Measurements from ENCODE around the gene NCMAP.

The NCMAP gene

GRCh38 chr1:24570265-24571125, 14.6 kb downstream of the NCMAP start:
- DNase-seq (ENCODE audit: low spot score) (no peak), FAIRE-seq (no peak)

GRCh38 chr1:24572301-24572700, 16.4 kb downstream of the NCMAP start:
- DNase-seq (ENCODE audit: low spot score) (no peak), FAIRE-seq (no peak)

GRCh38 chr1:24575905-24576587, 20.2 kb downstream of the NCMAP start:
- FAIRE-seq (no peak), DNase-seq (ENCODE audit: low spot score) (no peak)

- no peak for FAIRE-seq
- no peak for DNase-seq (ENCODE audit: low spot score)
Observed at GRCh38 chr1:24578846-24579245, 23.0 kb downstream of the NCMAP start.

- FAIRE-seq (no peak), DNase-seq (ENCODE audit: low spot score) (no peak)
Observed at GRCh38 chr1:24580756-24581155, 24.9 kb downstream of the NCMAP start.

GRCh38 chr1:24584171-24584647, 28.3 kb downstream of the NCMAP start:
- no peak for DNase-seq (ENCODE audit: low spot score)
- no peak for FAIRE-seq

- FAIRE-seq (no peak), DNase-seq (ENCODE audit: low spot score) (no peak)
Observed at GRCh38 chr1:24586119-24586518, 30.2 kb downstream of the NCMAP start.

- peak; percentile 70 for FAIRE-seq
Observed at GRCh38 chr1:24586970-24587820, 31.3 kb downstream of the NCMAP start.

GRCh38 chr1:24588573-24588972, 32.7 kb downstream of the NCMAP start:
- no peak for FAIRE-seq
- no peak for DNase-seq (ENCODE audit: low spot score)

More at GRCh38 chr1:24586970-24587820, 31.3 kb downstream of the NCMAP start:
- DNase-seq (ENCODE audit: low spot score): peak; percentile 52

- no peak for DNase-seq (ENCODE audit: low spot score)
- no peak for FAIRE-seq
Observed at GRCh38 chr1:24589200-24589599, 33.3 kb downstream of the NCMAP start.

- DNase-seq (ENCODE audit: low spot score) (no peak), FAIRE-seq (no peak)
Observed at GRCh38 chr1:24591781-24592180, 35.9 kb downstream of the NCMAP start.

- FAIRE-seq (no peak), DNase-seq (ENCODE audit: low spot score) (no peak)
Observed at GRCh38 chr1:24594328-24594598, 38.4 kb downstream of the NCMAP start.

GRCh38 chr1:24596401-24596880, 40.6 kb downstream of the NCMAP start:
- no peak for FAIRE-seq
- no peak for DNase-seq (ENCODE audit: low spot score)

GRCh38 chr1:24599265-24599664, 43.4 kb downstream of the NCMAP start:
- DNase-seq (ENCODE audit: low spot score) (no peak), FAIRE-seq (no peak)

- FAIRE-seq: no peak
- no peak for DNase-seq (ENCODE audit: low spot score)
Observed at GRCh38 chr1:24600551-24600950, 44.7 kb downstream of the NCMAP start.

- FAIRE-seq: no peak
Observed at GRCh38 chr1:24605534-24606295, 49.8 kb downstream of the NCMAP start.

GRCh38 chr1:24606296-24606605, 50.4 kb downstream of the NCMAP start:
- FAIRE-seq: no peak

More at GRCh38 chr1:24605534-24606295, 49.8 kb downstream of the NCMAP start:
- no peak for DNase-seq (ENCODE audit: low spot score)

GRCh38 chr1:24606621-24607020, 50.7 kb downstream of the NCMAP start:
- no peak for DNase-seq (ENCODE audit: low spot score)
- no peak for FAIRE-seq

More at GRCh38 chr1:24606296-24606605, 50.4 kb downstream of the NCMAP start:
- no peak for DNase-seq (ENCODE audit: low spot score)

GRCh38 chr1:24609949-24610517, 54.1 kb downstream of the NCMAP start:
- DNase-seq (ENCODE audit: low spot score): no peak
- no peak for FAIRE-seq

- DNase-seq (ENCODE audit: low spot score): no peak
- no peak for FAIRE-seq
Observed at GRCh38 chr1:24619376-24619775, 63.5 kb downstream of the NCMAP start.

GRCh38 chr1:24620678-24621077, 64.8 kb downstream of the NCMAP start:
- no peak for DNase-seq (ENCODE audit: low spot score)
- no peak for FAIRE-seq

All from RCC 7860 (cell line).